ENCODE results near the gene ANKRD11.

Gene ANKRD11

DNA sequence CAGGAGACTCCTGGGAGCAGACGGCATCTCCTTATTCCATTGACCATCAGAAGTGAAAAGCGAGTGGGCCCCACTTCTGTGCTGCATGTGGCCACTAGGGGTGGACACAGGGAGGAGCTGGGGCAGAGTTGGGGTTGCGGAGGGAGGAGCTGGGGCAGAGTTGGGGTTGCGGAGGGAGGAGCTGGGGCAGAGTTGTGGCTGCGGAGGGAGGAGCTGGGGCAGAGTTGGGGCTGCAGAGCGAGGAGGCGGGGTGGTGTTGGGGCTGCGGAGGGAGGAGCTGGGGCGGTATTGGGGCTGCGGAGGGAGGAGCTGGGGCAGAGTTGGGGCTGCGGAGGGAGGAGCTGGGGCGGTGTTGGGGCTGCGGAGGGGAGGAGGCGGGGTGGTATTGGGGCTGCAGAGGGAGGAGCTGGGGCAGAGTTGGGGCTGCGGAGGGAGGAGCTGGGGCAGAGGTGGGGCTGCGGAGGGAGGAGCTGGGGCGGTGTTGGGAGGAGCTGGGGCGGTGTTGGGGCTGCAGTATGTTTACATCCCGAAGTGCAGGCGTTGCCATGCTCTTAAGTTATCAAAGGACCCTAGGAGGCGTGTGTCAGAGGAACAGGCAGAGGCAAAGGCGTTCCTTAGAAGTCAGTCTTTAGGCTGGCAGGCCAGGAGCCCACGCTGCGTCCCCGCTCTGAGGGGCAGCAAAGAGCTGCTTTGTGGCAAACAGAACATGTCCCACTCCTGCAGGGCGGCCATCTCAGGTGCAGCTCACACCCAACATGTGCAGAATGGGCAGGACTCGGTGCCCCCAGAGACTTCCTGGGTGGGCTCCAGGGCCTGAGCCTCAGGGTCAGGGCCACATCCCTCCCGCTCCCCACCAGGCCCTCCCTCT, 196.9 kb downstream of the ANKRD11 start:
- no peak for DNase-seq

DNA sequence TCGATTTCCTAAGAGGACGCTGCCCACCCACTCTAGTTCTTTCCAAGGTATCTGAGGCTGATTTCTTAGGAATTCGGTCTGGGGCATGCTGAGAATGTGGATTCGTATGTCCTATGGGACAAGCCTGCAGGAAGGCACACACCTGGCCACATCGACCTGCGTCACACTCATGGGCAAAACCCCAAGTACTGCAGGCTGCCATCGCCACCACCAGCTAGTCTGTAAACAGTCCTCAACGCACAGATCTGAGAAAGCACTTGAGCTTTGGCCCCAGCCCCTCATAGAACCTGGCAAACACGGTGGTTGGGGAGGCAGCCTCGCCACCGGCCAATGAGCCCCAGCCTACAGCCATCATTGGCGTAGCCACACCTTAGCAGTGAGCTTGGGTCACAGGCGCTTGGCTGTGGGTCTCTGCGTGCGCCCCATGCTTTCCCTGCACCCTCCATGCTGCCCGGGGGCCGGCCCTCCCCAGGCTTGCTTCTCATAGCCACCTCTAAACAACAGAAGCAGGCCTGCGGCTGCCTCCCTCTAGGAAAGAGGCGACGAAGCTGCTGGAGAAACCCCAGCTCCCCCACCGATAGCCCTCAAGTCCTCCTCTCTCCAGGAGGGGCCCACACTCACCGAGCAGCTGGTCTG, 197.8 kb downstream of the ANKRD11 start:
- no peak for DNase-seq

DNA sequence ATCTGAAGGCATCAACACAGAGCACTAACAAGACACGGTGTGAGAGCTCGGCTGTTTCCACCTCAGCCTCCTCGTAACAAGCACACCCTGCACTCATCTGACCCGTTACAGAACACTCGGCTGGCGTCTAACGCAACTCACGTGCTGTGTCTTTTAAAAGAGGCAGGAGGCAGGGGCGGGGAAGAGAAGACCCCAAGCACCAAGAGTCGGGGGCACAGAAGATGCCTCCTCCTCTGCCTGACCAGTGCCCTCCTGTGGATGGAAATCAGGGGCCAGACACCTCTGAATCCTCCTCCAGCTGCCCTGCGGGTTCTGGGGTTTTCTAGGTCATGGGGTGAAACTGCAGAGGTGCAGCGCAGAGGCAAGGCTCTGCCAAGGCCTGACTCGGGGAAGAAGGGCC, 198.6 kb downstream of the ANKRD11 start:
- no peak for DNase-seq

DNA sequence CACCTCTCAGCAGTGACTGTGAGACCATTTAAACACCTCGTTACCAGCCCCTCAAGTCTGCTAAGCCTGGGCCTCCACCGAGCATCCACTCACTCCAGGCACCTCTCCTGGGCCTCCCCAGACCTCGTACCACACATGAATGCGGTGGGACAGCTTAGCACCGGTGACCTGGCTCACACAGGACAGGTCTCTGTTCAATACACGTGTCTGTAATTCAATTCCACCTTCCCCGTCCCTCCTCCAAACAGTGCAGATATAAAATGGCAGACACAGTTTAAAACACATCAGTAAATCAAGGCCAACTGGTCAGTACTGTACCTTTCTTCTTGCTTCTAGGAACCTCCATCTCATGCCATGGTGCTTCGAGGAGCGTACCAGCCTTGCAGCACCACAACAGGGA, 199.0 kb downstream of the ANKRD11 start:
- no peak for DNase-seq

DNA sequence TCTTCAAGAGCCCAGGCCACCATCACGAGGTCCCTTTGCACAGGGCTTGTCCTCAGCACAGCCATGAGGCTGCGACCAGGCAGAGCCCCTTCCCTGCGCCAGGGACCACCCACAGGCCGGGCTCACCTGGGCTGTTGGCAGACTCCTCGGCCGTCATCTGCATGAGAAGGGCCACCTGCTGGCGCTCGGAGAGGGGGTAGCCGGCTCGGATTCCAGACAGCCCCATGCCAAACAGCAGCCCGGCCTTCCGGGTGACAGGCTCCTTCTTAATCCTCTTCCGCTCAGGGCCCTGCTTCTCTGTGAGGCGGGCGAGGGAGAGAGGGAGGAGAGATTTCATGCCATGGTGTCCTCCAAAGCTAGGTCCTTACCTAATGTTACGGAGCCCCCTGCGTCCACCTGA, 199.5 kb downstream of the ANKRD11 start:
- DNase-seq = no peak

DNA sequence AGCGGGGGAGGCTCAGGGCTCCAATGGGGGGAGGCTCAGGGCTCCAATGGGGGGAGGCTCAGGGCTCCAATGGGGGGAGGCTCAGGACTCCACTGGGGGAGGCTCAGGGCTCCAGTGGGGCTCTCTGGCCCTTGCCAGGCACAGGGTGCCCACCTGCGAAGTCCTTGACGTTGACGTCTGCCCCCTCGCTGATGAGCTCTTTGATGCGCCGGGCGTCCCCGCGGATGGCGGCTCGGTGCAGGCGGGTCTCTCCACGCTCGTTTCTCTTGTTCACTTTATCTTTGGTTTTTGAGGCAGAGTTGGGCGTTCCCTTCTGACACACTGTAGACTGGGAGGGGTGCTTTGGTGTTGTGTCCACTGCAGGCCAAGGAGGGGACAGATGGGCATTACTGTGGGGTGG, 199.9 kb downstream of the ANKRD11 start:
- DNase-seq = no peak

DNA sequence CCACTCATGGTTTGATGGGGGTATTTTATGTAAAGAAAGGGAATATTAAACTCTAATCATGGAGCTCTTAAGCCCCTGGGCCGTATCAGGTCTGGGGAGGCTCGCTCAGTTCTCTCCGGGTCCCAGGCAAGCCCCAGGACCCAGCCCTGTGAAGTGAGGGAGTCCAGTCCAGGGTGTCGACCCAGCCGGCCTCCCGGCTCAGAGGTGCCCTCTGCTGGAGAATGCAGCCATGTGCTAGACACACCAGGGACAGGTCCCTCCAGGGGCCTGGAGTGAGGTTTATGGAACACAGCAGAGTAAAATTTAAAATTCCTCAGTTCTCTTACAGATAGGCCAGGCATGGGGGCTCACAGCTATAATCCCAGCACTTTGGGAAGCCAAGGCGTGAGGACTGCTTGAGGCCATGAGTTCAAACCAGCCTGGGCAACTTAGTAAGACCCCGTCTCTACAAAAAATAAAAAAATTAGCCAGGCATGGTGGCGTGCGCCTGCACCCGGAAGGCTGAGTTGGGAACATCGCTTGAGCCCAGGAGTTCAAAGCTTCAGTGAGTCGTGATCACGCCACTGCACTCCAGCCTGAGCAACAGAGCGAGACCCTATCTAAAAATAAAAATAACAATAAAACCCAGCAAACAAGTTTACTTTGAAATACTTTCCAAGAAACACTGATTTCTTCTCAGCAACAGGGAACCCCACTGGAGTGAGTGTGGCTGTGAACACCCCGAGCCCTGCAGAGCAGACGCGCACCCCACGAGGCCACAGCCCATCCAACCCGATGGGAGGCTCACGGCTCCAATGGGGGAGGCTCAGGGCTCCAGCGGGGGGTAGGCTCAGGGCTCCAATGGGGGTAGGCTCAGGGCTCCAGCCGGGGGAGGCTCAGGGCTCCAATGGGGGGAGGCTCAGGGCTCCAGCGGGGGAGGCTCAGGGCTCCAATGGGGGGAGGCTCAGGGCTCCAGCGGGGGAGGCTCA, 200.6 kb downstream of the ANKRD11 start:
- DNase-seq = peak; percentile 26

DNA sequence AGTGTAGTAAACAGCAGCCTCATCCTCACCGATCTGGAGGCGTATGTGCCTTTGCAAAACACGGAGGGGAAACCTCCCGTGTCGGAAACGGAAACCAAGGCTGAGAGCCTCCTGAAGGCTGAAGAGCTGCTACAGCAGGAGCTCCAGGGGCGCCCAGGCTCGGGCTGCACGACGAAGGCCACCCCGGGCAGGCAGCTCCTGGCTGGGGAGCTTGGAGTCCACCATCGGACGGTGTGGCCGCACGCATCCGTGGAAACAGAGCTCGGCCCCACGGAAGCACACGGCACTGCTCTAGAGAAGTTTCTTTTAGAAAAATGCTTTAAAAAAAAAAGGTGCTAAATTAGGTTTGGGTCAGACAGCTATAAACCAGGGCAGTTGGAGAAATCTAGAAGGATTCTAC, 201.4 kb downstream of the ANKRD11 start:
- DNase-seq = no peak

DNA sequence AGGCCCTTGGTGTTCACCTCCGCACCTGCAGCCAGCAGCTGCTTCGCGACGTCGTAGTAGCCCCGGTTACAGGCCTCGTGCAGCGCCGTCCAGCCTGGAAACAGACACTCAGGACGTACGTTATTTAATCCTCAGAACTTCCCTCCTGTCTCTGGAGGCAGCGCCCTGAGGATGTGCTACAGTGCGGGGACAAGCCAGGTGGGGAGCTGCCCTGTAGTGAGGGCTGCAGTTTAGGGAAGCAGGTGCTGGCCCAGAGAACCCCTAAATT, 201.8 kb downstream of the ANKRD11 start:
- DNase-seq = no peak

DNA sequence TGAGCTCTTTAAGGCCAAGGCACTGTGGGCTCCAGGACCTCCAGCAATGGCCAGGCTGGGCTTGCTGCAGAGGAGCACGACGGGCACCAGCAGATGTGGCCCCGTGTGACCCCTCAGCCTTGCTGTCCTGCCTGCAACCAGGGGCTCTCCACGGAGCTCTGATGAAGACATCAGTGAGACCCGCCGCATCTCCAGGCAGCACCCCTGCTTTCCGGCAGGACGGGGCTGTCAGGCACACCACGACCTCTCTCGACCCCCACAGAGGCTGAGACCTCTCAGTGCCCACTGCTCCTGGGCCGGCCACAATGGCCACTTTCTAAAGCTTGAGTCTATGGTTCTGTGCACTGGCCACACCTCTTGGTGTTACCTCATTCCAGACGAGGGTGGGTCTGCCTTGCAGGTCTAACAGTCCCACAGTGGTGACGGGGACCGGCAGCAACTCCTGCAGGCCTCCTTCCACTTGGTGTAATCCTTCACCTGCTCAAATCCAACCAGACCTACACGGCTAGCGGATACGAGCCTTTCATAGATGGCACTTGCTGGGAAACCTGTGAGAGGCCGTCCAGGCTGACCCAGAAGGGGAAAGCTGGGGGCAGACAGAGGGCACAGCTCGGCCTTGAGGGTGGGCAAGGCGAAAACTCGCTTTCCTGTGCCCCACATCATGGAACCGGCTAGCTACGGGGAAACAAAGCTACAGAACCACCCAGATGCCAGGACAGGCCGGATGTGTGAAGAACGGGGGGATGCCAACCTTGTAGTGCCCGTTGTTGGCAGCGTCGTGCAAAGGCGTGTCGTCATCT, 202.4 kb downstream of the ANKRD11 start:
- DNase-seq = no peak

DNA sequence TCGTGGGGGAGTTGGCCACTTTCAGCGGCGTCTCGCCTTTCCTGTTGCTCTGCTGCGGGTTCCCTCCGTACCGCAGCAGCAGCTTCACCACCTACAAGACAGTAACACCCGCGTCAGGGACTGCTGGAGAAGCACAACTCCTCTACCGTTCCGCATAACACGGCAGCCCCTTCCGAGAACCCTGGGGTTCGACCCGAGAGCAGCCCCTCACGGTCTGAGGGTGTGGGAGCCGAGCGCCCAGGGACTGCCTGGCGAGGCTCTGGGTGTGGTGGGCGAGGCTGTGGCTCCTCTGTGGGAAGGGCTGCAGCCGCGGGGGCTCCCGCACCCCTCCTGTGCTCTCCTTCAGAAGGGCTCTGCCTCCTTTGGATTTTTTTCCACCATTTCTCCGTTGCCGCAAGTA, 204.3 kb downstream of the ANKRD11 start:
- DNase-seq = no peak

DNA sequence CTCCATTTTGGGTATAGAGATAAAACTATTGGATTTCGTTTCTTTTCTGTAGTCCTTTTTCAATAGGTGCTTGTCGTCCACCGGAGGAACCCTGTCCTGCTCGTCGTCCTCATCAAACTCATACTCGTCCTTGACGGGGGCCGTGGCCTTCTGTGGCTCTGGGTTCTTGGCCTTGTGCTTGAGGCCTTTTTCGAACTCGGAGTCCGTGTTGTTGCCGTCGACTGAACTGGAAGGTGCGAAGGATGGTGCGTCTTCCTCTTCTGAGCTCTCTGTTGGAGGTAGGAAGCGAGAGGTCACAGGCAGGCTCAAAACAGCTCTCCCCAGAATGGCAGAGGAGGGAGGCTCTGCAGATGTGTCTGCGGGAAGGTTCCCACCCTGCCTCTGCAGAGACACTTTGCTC, 205.0 kb downstream of the ANKRD11 start:
- no peak for DNase-seq

DNA sequence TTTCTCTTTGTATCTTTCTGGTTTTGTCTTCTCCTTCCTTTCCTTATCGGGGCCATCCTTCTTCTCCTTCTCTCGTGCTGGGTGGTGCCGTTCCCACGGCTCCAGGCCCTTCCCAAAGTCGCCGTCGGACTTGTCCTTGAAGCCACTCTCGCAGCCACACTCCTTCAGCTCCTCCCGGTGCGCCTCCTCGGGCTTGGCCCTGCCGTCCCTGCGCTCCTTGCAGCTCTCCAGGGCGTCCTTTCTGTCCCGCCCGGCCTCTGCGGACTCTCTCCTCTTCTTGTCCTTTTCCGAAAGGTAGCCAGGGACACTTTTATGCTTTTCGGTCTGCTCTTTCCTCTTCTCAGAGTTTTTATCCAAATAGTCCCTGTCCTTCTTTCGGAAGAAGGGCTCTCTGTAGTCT, 206.9 kb downstream of the ANKRD11 start:
- no peak for DNase-seq

DNA sequence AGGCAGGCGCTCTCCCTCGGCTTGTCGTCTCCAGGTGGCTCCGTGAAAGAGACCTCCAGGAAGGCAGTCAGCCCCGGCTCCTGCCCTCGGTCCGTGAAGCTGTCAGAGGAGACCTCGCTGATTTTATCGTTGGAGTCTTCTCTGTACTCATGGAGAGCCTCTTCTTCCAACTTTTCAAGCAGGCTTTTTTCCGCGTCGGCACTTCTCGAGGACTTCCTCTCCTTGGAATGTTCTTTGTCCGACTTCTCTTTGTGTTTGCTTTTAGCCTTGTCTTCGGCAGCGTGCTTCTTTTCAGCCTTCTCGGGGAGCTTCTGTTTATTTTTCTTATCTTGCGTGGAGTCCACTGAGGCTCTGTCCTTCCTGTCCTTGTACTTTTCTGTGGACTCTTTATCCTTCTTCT, 207.8 kb downstream of the ANKRD11 start:
- no peak for DNase-seq

DNA sequence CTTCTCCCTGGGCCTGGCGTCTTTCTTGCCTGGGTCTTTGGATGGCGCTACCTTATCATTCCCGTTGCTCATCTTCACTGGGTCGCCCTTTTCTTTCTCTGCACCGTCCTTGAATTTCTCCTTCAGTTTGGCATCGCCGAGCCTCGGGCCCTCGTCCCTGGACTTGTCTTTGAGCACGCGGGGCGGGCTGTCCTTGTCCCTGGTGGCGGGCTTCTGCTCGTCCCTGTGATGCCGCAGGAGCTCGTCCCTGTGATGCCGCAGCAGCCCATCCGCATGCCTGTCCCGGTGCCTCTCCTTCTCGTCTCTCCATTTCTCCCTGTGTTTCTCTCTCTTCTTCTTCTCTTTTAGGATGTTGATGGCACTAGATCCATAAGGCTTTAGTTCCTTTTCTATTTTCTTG, 208.5 kb downstream of the ANKRD11 start:
- no peak for DNase-seq

DNA sequence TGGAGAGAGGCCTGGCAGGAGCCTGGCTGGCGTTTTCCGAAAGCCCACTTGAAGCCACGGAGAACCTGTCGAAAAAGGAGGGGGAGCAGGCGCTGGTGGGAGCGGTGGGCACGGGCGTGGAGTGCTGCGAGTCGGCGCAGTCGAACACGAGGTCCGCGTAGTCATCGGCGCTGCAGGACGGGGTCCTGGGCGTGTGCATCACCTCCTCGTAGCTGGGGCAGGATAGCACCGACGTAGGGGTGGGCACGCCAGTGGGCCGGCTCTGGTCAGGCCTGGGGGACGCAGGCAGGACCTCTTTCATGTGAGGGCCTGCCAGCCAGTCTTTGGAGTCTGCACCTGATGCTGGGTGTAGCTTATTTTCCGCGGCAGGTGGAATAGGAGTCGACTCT, 209.2 kb downstream of the ANKRD11 start:
- DNase-seq = no peak

DNA sequence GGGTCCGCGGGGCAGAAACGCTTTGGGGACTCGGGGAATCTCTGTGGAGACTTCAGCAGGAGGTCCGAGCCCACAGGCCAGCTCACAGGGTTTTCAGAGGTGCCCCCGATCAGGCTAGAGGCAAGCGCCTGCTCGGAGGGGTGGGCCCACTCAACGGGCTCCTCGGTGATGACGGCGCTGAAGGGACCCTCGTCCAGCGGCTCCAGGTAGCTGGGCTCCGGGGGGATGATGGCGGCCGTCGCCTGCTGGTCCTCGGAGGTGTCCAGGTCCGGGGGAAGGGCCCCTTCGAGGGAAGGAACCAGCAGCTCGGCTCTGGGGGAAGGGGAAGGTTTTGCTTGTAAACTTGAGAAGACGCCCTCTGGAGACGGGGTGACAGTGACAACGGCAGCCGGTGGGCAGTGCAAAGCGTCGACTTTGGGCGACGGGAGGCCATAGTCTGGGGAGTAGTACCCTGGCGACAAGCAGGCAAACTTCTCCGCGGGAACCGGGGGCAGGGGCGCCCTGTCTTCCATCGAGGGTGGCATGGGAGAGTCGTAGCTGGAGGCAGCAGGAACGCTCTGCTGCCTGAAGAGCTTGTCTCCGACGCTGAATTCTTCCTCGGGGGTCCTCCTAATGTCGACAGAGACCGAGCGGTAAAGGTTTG, 209.7 kb downstream of the ANKRD11 start:
- DNase-seq = no peak

DNA sequence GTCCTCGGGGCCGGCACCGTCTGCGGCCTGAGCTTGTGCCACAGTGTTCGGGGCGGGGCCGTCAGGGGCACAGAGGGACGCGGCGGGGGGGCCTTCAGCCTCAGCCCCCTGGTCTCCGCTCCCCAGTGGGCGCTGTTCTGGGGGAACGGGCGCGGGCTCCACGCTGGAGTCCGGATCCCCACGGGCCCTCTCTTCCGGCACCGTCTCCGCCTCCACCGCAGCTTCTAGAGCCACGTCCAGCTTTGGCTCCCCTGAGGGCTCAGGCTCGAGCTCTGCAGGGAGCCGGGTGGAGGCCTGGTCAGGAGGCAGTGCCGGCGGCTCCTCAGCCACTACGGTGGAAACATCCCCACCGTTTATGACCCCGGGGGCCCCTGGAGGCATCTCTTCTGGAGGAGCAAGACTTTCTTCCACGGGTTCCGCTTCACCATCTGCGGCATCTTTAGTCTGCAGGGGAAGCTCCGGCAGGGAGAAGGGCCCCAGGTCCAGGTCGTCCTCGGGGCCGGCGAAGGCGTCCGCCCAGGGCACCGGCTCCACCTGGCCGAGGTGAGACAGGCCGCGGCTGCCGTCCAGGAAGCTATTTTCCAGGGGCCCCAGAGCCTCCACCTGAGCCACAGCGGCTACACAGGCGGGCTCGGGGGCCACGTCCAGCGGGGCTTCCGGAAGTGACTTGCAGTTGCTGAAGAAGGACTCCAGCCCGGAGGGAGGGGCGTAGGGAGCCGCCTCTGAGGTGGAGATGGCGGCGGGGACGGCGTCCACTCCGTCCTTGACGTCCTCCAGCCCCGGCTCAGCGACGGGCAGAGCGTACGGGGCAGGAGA, 210.5 kb downstream of the ANKRD11 start:
- DNase-seq = no peak

DNA sequence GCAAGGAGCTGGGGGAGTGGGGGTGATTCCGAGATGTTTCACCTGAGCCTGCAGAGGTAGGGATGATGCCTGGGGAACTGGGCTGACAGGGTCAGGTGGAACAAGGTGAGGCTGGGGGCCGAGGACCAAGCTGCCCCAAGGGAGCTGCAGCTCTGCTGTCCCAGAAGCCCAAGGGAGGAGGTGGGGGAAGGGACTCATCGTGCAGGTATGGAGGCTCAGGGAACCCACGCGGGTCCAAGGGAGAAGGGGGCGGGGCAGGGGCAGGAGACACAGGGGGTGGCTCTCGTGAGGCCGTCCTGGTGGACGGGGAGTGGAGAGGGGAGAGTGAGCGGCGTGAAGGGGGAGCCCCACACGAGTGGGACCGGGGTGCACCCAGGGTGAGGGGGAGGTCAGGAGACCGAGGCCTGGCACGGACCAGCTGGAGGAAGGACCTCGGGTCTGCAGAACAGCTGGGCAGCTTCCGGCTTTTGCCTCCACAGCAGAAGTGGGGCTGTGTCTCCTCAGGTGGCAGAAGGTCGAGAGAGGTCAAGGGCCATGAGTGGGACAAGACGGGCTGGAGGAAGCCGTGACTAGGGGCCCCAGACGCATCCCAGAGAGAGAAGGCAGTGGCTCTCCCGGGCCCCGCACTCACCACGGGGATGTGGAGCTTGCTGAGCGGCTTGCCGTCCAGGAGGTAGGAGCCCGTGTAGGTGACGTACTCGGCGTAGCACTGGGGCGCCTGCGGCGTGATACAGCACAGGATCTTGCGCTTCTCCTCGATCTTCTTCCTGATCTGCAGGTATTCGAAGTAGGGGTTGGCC, 211.7 kb downstream of the ANKRD11 start:
- DNase-seq = no peak

DNA sequence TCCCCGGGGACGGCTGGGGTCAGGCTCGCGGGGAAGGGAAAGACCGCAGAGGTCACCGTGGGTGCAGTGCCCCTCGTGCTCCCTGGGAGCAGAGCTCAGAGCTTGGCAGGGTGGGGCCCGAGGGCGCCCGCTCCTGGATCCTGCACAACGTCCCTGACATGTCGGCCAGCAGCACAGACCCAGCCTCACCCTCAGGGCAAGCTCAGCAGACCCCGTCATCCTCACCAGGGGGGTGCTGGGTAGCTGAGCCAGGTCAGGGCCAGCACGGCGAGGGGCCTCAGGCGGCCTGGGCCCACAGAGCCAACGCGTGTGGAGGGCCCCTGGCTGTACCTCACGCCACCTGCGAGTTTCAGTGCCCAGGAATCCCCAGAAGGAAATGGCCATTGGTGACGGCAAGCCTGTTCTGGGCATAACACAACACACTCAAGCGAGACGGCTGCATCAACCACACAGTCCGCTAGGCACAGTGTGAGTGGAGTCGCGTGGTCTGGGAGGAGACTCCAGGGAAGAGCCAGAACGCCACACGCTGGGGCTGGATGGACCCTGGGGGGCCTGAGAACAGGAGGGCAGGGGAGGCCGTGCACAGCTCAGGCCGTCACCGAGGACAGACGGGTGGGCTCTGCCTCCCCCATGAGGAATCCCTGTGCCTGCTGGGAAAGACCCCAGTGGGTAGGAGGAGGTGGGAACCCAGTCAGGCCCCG, 212.6 kb downstream of the ANKRD11 start:
- DNase-seq = no peak

All from kidney glomerular epithelial cell (primary cell).